A204.1 (cell line): Measurements from ENCODE around the gene HERC2.
"Not testable (repeated sequence)": the region's sequence is repeated elsewhere in the genome, so short reads cannot be mapped to it uniquely, and the experiment has no call there.

Experiments
- FAIRE-seq: peaks from 2 replicates; lab custom pipeline; 2012; peaks lifted over from hg19 to GRCh38; lab: Jason Lieb, UNC

The HERC2 gene

GRCh38 chr15:28129231-28129848, 192.6 kb downstream of the HERC2 start:
- FAIRE-seq: no peak

DNA sequence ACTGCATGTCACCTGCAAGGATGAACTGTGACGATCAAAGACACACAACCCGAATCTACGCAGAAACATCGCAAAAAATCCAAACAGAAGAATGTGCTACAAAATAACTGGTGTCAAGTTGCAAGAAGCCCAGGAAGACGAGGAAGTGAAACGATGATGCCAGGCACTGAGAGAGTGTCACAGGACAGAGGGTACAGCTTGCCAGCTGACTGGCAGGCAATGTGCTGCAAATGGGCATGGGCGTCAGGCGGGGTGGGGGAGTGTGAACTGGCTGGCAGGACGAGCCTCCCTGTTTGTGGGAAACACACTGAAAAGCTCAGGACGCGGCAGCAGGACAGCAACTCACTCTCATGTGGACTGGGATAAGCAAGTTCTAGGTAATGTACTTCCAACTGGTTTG, 193.9 kb downstream of the HERC2 start:
- FAIRE-seq: no peak

DNA sequence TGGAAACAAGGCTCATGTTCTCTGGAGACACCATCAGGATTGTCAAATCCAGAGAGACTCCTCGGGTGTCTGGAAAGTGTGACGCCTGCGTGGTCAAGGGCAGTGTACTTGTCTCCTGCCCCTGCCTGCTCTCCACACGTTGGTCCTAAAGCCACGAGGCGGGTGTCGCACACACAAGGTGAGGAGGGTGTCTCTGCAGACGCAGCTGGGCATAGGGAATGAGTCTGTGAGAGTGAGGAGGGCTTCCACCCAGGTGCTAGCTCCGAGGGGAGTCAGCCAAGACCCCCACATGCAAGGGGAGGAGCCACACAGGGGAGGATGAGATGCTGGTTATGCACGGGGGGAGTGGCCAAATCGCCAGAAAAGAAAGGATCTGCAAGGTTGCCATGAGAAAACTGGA, 194.9 kb downstream of the HERC2 start:
- no peak for FAIRE-seq

DNA sequence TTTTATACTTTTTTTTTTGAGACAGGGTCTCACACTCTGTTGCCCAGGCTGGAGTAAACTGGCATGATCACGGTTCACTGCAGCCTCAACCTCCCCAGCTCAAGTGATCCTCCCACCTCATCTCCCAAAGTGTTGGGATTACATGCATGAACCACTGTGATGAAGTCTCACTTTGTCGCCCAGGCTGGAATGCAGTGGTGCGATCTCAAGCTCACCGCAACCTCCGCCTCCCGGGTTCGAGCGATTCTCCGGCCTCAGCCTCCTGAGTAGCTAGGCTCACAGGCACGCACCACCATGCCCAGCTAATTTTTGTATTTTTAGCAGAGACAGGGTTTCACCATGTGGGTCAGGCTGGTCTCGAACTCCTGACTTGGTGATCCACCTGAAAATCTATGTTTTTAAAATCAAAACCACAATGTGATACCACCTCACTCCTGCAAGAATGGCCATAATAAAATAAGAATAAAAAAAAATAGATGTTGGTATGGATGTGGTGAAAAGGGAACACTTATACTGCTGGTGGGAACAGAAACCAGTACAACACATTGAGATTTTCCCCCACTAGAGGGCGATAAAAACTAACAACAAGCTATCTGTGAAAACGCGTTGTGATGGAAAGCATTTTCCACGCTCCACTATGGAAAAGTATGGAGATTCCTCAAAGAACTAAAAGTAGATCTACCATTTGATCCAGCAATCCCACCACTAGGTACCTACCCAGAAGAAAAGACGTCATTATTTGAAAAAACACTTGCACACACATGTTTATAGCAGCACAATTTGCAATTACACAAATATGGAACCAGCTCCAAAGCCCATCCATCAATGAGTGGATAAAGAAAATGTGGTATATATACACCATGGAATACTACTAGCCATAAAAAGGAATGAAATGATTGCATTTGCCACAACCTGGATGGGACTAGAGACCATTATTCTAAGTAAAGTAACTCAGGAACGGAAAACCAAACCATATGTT, 196.0 kb downstream of the HERC2 start:
- FAIRE-seq: peak; percentile 89

GRCh38 chr15:28124841-28125240, 197.1 kb downstream of the HERC2 start:
- FAIRE-seq: no peak

- peak; percentile 68 for FAIRE-seq
Measured at GRCh38 chr15:28123408-28124023, 198.5 kb downstream of the HERC2 start.

DNA sequence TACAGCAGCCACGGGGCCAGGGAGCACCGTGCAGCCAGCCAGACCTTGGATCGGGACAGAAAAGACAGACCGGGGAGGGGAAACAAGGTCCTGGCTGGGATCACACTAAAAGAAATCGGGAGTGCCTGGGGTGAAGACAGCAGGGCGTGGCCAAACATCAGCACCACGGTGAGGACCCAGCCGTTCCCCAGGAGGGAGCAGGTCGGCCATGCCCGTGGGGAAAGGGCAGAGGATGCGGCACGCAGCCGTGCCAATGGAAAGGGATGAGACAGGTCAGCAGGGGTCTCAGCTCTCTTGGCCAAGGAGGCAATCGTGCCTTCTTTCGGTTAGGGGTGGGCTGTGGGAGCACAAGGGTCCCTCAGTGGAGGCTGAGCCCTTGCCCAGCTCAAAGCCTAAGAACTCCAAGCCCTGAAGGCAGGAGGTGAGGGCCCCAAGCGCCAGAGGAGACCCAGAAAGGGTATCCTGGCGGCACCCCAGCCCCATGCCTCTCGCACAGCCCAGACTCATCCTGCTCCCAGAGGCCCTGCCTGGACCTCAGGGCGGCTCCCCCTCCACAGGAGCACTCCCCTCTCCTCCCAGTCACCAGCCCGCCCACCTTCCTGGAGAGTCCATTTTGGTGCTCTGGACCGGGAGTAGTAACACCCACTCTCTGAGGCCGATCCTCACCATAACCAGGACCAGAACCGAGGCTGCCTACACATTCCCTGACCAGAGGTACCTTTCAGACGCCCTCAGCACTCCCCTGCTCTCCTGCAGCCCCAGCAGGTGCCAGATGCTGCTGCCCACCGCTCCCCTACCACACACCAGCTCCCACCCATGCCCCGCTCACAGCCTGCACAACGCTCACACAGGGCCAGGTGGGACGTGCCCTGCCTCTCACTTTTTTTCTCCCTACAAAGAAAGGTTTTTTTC, 199.7 kb downstream of the HERC2 start:
- no peak for FAIRE-seq

GRCh38 chr15:28121577-28121976, 200.4 kb downstream of the HERC2 start:
- not testable (repeated sequence) for FAIRE-seq

- no peak for FAIRE-seq
Measured at GRCh38 chr15:28120359-28120640, 201.7 kb downstream of the HERC2 start.

DNA sequence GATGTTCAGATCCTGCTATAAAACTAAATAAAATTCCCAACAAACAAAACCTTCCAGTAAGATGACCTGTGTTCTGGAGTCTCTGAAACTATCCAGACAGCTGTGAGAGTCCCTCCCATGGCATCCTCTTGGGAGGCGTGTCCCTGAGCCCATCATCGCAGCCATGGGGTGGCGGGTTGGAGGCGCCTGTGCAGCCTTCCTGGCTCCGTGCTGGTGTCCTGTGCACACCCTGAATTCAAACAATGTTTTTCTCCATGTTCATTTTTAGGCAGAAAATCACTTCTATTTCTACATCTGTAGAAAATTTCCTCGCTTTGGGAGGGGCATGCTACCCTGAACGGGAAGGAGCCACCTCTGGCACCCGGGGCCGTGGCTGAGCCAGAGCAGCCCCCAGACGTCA, 203.4 kb downstream of the HERC2 start:
- FAIRE-seq: no peak

- FAIRE-seq: no peak
Measured at GRCh38 chr15:28118083-28118482, 203.9 kb downstream of the HERC2 start.

DNA sequence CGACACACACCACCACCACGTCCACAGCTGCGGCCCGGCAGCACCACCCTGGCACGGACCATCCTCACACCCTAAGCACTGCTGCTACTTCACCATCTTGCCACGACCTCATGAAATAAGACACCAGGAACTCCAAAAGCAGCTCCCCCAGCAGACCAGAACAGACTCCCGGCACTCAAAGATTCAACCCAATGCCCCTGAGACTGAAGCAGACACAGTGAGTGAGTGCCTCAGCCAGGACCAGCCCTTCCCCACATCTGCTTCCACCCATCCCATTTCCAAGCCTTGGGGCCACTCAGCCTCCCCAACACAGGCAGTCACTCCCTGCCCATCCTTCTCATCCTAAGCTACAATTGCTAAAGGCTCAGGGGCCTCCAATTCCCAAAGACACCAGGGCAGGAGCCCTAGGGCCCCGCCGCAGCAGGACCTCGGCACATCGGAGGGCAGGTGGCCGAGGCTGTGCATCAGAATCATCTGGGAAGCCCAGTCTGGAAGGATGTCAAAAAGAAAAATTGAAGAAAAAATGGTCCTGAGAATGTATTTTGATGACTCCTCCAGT, 204.5 kb downstream of the HERC2 start:
- FAIRE-seq: no peak

GRCh38 chr15:28116521-28117431, 205.2 kb downstream of the HERC2 start:
- FAIRE-seq: no peak

- no peak for FAIRE-seq
Measured at GRCh38 chr15:28115871-28116270, 206.1 kb downstream of the HERC2 start.

DNA sequence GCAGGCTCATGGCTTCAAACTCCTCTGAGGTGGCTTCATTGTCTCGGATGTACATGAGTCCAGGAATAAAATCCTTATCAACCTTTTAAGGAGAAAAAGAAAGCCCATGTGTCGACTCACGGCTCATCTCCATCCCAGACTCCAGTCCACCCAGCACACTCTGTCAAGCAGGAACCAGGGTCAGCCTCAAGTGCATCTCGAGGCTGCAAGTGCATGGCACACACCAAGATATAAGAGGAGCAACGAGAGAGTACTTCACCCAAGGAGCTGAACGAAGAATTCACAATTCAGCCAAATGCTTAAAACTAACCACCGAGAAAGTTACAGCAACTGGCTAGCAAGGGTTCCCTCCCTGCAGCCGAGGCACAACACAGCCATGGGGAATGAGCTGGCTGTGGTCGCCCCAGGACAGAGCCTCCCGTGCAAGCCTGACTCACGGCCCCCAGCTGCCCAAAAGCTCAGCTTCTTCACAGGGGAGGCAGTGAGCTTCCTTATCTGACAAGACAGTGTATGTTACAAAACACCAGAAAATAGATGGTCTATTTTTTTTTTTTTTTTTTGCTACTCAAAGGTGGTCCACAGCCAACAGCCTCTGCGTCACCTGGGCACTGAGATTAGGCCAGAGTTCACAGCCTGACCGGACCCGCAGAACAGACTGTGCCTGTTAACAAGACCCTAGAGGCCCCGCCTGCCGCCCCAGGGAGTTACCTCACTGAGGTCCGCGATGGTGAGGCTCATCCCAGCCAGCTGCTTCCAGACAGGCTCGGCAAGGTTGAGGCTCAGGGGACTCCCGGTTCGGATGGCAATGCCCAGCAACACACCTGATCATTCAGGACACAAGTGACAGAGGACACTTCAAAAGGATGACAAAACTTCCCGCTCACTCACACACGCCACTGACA, 207.0 kb downstream of the HERC2 start:
- FAIRE-seq: no peak

- no peak for FAIRE-seq
Measured at GRCh38 chr15:28114114-28114455, 207.9 kb downstream of the HERC2 start.

- FAIRE-seq: no peak
Measured at GRCh38 chr15:28113394-28114113, 208.4 kb downstream of the HERC2 start.

DNA sequence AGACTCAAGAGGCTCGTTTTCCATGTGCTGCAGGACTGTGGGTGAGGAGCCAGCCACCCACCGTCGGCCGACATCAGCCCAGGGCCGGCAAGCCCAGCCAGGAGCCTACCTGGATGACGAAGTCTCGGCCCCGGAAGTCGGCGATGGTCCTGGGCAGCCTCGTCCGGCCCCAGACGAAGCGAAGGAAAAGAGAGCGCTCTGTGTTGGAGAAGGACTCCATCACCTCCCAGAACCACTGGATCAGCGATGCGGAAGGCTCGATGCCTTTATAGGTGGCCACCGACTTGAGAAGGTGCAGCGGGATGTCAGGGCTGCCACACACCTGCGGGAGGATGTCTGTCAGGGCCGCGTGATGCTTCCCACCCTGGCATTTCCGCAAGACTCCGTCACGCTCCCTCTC, 209.0 kb downstream of the HERC2 start:
- no peak for FAIRE-seq

GRCh38 chr15:28112101-28112760, 209.7 kb downstream of the HERC2 start:
- FAIRE-seq: no peak
